Mucosa of gallbladder (tissue), 1 donor: ENCODE measurements around the gene DUSP22. TPM values are rescaled to one million over a fixed set of nuclear protein-coding genes. Genes with fewer than 3 reads are reported as not detected.
"Not testable (repeated sequence)": the region's sequence is repeated elsewhere in the genome, so short reads cannot be mapped to it uniquely, and the experiment has no call there.

Source experiments
- DNase-seq: peaks from one replicate; pipeline ENCODE4 v3.0.0-alpha.2; 2020; ENCODE audit warnings: low spot score
- total RNA-seq: library from RNA; stranded (reverse); gene quantifications from one replicate; pipeline ENCODE4 v1.2.1, GENCODE V29; 2021
- donor health status: DM: no; HTN: no; CAD: no.

The DUSP22 gene
- total RNA-seq, 1 donor from 2014 or later: 36.4 TPM

GRCh38 chr6:363291-363690 is 71.0 kb downstream of the DUSP22 start:
- DNase-seq: no peak

GRCh38 chr6:363909-364308 is 71.6 kb downstream of the DUSP22 start:
- no peak for DNase-seq

GRCh38 chr6:364609-365540 is 72.6 kb downstream of the DUSP22 start:
- DNase-seq: no peak

GRCh38 chr6:365835-366234 is 73.5 kb downstream of the DUSP22 start:
- DNase-seq: no peak

- no peak for DNase-seq
Observed at GRCh38 chr6:366389-367297, 74.4 kb downstream of the DUSP22 start.

GRCh38 chr6:367298-367794 is 75.1 kb downstream of the DUSP22 start:
- no peak for DNase-seq

GRCh38 chr6:367891-368630 is 75.8 kb downstream of the DUSP22 start:
- DNase-seq: no peak

- no peak for DNase-seq
Observed at GRCh38 chr6:369559-370431, 77.5 kb downstream of the DUSP22 start.

GRCh38 chr6:370555-370954 is 78.3 kb downstream of the DUSP22 start:
- DNase-seq: no peak

- DNase-seq: not testable (repeated sequence)
Observed at GRCh38 chr6:371851-372250, 79.6 kb downstream of the DUSP22 start.

GRCh38 chr6:372336-372911 is 80.1 kb downstream of the DUSP22 start:
- DNase-seq: no peak

- no peak for DNase-seq
Observed at GRCh38 chr6:373031-373430, 80.7 kb downstream of the DUSP22 start.

GRCh38 chr6:373773-374724 is 81.8 kb downstream of the DUSP22 start:
- no peak for DNase-seq

GRCh38 chr6:374956-375355 is 82.7 kb downstream of the DUSP22 start:
- no peak for DNase-seq

- DNase-seq: no peak
Observed at GRCh38 chr6:376827-377640, 84.7 kb downstream of the DUSP22 start.

- DNase-seq: not testable (repeated sequence)
Observed at GRCh38 chr6:377641-378020, 85.3 kb downstream of the DUSP22 start.

- DNase-seq: no peak
Observed at GRCh38 chr6:378090-378957, 86.0 kb downstream of the DUSP22 start.
